Epithelial cell of proximal tubule (primary cell): ENCODE data around the gene PTPN5. TPM values are rescaled to one million over a fixed set of nuclear protein-coding genes. Genes with fewer than 3 reads are reported as not detected.
A peak's percentile ranks its signal among the peaks of the same experiment; 100 is the strongest.

Source experiments
- DNase-seq: peaks from one replicate; pipeline ENCODE4 v3.0.0-alpha.2; 2011; ENCODE audit warnings: low read depth
- H3K4me3 ChIP-seq: 2 replicates; pipeline ENCODE4 v1.5.1; 2011; ENCODE audit warnings: low read depth, mild to moderate bottlenecking, low read length
- CTCF ChIP-seq: conservative IDR thresholded peaks from 2 replicates; pipeline ENCODE4 v1.5.1; 2012; ENCODE audit warnings: low read depth, mild to moderate bottlenecking, low read length
- total RNA-seq: library from RNA; depleted of rRNA; stranded (reverse); fragments of >200 nt; gene quantifications from 2 replicates; pipeline ENCODE4 v1.2.3, GENCODE V29; 2015

The PTPN5 gene
- total RNA-seq, 1 donor from 2014 or later, result not detected

- H3K4me3 ChIP-seq, result no peak overlapping the region
- DNase-seq, result no peak
- TF ChIP-seq CTCF, result no peak
Measured at GRCh38 chr11:18780896-18781295, 10.7 kb downstream of the PTPN5 start.

- TF ChIP-seq CTCF, result no peak
- no peak for DNase-seq
- H3K4me3 ChIP-seq, result no peak overlapping the region
Measured at GRCh38 chr11:18780329-18780728, 11.3 kb downstream of the PTPN5 start.

GRCh38 chr11:18778468-18778867, 13.1 kb downstream of the PTPN5 start:
- TF ChIP-seq CTCF, result no peak
- no peak overlapping the region for H3K4me3 ChIP-seq
- no peak for DNase-seq

GRCh38 chr11:18776324-18776723, 15.3 kb downstream of the PTPN5 start:
- H3K4me3 ChIP-seq, result no peak overlapping the region
- no peak for TF ChIP-seq CTCF
- no peak for DNase-seq

GRCh38 chr11:18775492-18776292, 15.9 kb downstream of the PTPN5 start:
- peak; percentile 95 for TF ChIP-seq CTCF
- H3K4me3 ChIP-seq, result no peak overlapping the region
- DNase-seq, result no peak

GRCh38 chr11:18774801-18775200, 16.8 kb downstream of the PTPN5 start:
- no peak overlapping the region for H3K4me3 ChIP-seq
- no peak for TF ChIP-seq CTCF
- DNase-seq, result no peak

GRCh38 chr11:18773681-18774080, 17.9 kb downstream of the PTPN5 start:
- TF ChIP-seq CTCF, result no peak
- no peak for DNase-seq

More at GRCh38 chr11:18773681-18774080, 17.9 kb downstream of the PTPN5 start:
- H3K4me3 ChIP-seq, result no peak overlapping the region
